Fibroblast of lung (primary cell): ENCODE data around the gene SLC27A5. TPM values are rescaled to one million over a fixed set of nuclear protein-coding genes. Genes with fewer than 3 reads are reported as not detected.

Experiments used
- DNase-seq, 2 donors: peaks; one replicate each; pipeline versions ENCODE4 v3.0.0 to v3.0.0-alpha.2; 2010; ENCODE audit warnings: low read depth in 2 of 2
- H2AFZ ChIP-seq: 2 replicates; pipeline ENCODE4 v1.5.1; 2012; ENCODE audit warnings: low read length, control low read depth, inconsistent platforms
- H3K27ac ChIP-seq: 2 replicates; pipeline ENCODE4 v1.5.1; 2011; ENCODE audit warnings: low read length, control low read depth; ENCODE audit not compliant: insufficient read depth
- H3K27me3 ChIP-seq: 2 replicates; pipeline ENCODE4 v1.5.1; 2011; ENCODE audit warnings: mild to moderate bottlenecking, low read length; ENCODE audit not compliant: control insufficient read depth, insufficient read depth
- H3K36me3 ChIP-seq: 2 replicates; pipeline ENCODE4 v1.5.1; 2011; ENCODE audit warnings: low read length; ENCODE audit not compliant: control insufficient read depth, insufficient read depth
- H3K4me1 ChIP-seq: 2 replicates; pipeline ENCODE4 v1.5.1; 2011; ENCODE audit warnings: low read length; ENCODE audit not compliant: control insufficient read depth, insufficient read depth; ENCODE audit errors: extremely low read depth
- H3K4me2 ChIP-seq: 2 replicates; pipeline ENCODE4 v1.5.1; 2011; ENCODE audit warnings: low read length, control low read depth; ENCODE audit not compliant: insufficient read depth; ENCODE audit errors: extremely low read depth
- H3K4me3 ChIP-seq, 4 experiments: fragments of 200-600 bp in 1 of 4; sonication (generic) in 1 of 4; replicated peaks in 1 of 4; 2 replicates each; pipeline ENCODE4 v1.5.1; 2011 to 2016; ENCODE audit warnings: low read length in 4 of 4, low read depth in 3 of 4, mild to moderate bottlenecking in 3 of 4, control low read depth in 2 of 4, inconsistent platforms in 1 of 4, mixed read lengths in 1 of 4; ENCODE audit not compliant: insufficient read depth in 1 of 4; ENCODE audit errors: control extremely low read depth in 1 of 4
- H3K79me2 ChIP-seq: 2 replicates; pipeline ENCODE4 v1.5.1; 2012; ENCODE audit warnings: mild to moderate bottlenecking, low read length, inconsistent platforms; ENCODE audit not compliant: control insufficient read depth, insufficient read depth
- H3K9ac ChIP-seq: 2 replicates; pipeline ENCODE4 v1.5.1; 2011; ENCODE audit warnings: mild to moderate bottlenecking, low read length, control low read depth; ENCODE audit not compliant: insufficient read depth
- H3K9me3 ChIP-seq: 2 replicates; pipeline ENCODE4 v1.5.1; 2012; ENCODE audit warnings: low read depth, low read length; ENCODE audit not compliant: control insufficient read depth, insufficient read depth
- H4K20me1 ChIP-seq: 2 replicates; pipeline ENCODE4 v1.5.1; 2011; ENCODE audit warnings: low read length; ENCODE audit not compliant: control insufficient read depth, insufficient read depth; ENCODE audit errors: extremely low read depth
- CTCF ChIP-seq, 2 donors: IDR thresholded peaks in 1 of 2; conservative IDR thresholded peaks in 1 of 2; 1 replicate in 1 of 2; 2 replicates in 1 of 2; pipeline ENCODE4 v1.5.1; 2011 to 2012; ENCODE audit warnings: low read length in 2 of 2, control low read depth in 1 of 2, inconsistent platforms in 1 of 2, low read depth in 1 of 2, mild to moderate bottlenecking in 1 of 2
- EZH2 ChIP-seq: IDR thresholded peaks from 2 replicates; pipeline ENCODE4 v1.5.1; 2012; ENCODE audit warnings: low read length, control low read depth, mild to moderate bottlenecking; ENCODE audit errors: missing control alignments
- polyA plus RNA-seq, 2 donors: library from polyadenylated mRNA; depleted of rRNA in 1 of 2; stranded (reverse) in 1 of 2; unstranded in 1 of 2; fragments of >200 nt; gene quantifications; 2 replicates each; pipeline ENCODE4 v1.2.1, GENCODE V29; 2011 to 2012; ENCODE audit warnings: missing spikeins in 1 of 2
- total RNA-seq: library from RNA; depleted of rRNA; stranded (reverse); fragments of >200 nt; gene quantifications from 2 replicates; pipeline ENCODE4 v1.2.1, GENCODE V29; 2014

SLC27A5 gene
- total and polyA plus RNA-seq, 2 donors (not counting 1 experiment from before 2014, with no cell fraction given): 5.2 to 10.1 TPM

- peak overlapping the region; percentile 92 for H2AFZ ChIP-seq
These were observed 8.4 kb upstream of the SLC27A5 start for GRCh38 chr19:58520257-58520599.

GRCh38 chr19:58519355-58520256 is 7.8 kb upstream of the SLC27A5 start, which contains the start of gene ZBTB45:
ZBTB45 (minus strand) TSS chr19:58519810; CDS start chr19:58517673, 2,137 bp downstream.
- H3K27ac ChIP-seq: peak within 1 kb of the TSS; percentile 94
- H3K9ac ChIP-seq: peak within 1 kb of the TSS; percentile 95
- TF ChIP-seq CTCF (conservative IDR thresholded peaks at IDR 0.05 in 1 of 2, IDR thresholded peaks at IDR 0.05 in 1 of 2; ENCODE audit: low read depth in 1 of 2, low read length in 2 of 2) (peak; percentile 57 to 62), EZH2 (no peak)
- H3K36me3 ChIP-seq: peaks cover 9% of the 10 kb centered on the region
- no peaks in the 10 kb centered on the region for H3K9me3 ChIP-seq
- H4K20me1 ChIP-seq: no peaks in the 10 kb centered on the region
- DNase-seq: peak; percentile 97 to 98
- H3K4me1 ChIP-seq: peaks cover 9% of the 10 kb centered on the region
- peak within 1 kb of the TSS; percentile 99 for H3K4me2 ChIP-seq
- H3K79me2 ChIP-seq: peaks cover 33% of the 10 kb centered on the region
- H3K4me3 ChIP-seq: peak within 1 kb of the TSS; percentile 83 to 97 (median 92)
- peak within 1 kb of the TSS; percentile 92 for H2AFZ ChIP-seq
- no peaks in the 10 kb centered on the region for H3K27me3 ChIP-seq

More at GRCh38 chr19:58520257-58520599, 8.4 kb upstream of the SLC27A5 start:
- no peak for DNase-seq
- peak overlapping the region; percentile 95 for H3K9ac ChIP-seq
- H4K20me1 ChIP-seq: no peaks in the 10 kb centered on the region
- H3K4me2 ChIP-seq: peak overlapping the region; percentile 99
- H3K4me1 ChIP-seq: peaks cover 9% of the 10 kb centered on the region
- H3K9me3 ChIP-seq: no peaks in the 10 kb centered on the region
- peak overlapping the region; percentile 94 for H3K27ac ChIP-seq
- H3K27me3 ChIP-seq: no peaks in the 10 kb centered on the region
- peaks cover 33% of the 10 kb centered on the region for H3K79me2 ChIP-seq
- peak overlapping the region; percentile 83 to 97 (median 92) for H3K4me3 ChIP-seq
- TF ChIP-seq EZH2: no peak
- H3K36me3 ChIP-seq: peaks cover 9% of the 10 kb centered on the region

- Histone ChIP-seq H4K20me1 (no peaks in the 10 kb centered on the region), H3K79me2 (peaks cover 35% of the 10 kb centered on the region), H3K4me2 (peak overlapping the region; percentile 99), H3K4me1 (peaks cover 9% of the 10 kb centered on the region), H3K36me3 (peaks cover 9% of the 10 kb centered on the region), H3K9me3 (no peaks in the 10 kb centered on the region), H3K27ac (peak overlapping the region; percentile 94), H3K9ac (peak overlapping the region; percentile 95), H2AFZ (peak overlapping the region; percentile 71), H3K4me3 (peak overlapping the region; percentile 83 to 97 (median 92)), H3K27me3 (no peaks in the 10 kb centered on the region)
- TF ChIP-seq CTCF (conservative IDR thresholded peaks at IDR 0.05 in 1 of 2, IDR thresholded peaks at IDR 0.05 in 1 of 2; ENCODE audit: low read depth in 1 of 2, low read length in 2 of 2): peak; percentile 68 to 80
- no peak for TF ChIP-seq EZH2
- peak; percentile 72 to 79 for DNase-seq
These were observed 7.2 kb upstream of the SLC27A5 start for GRCh38 chr19:58519087-58519354.
